Stimulated activated CD8-positive, alpha-beta memory T cell treated with anti-CD3 and anti-CD28 coated beads, Interleukin-15, amount 100 ng/mL, for 48 hours (primary cell): ENCODE data around the gene TSPAN18.

ENCODE experiments used
- DNase-seq, 2 donors: peaks; one replicate each; pipeline ENCODE4 v3.0.0-alpha.2; 2020; ENCODE audit warnings: low read depth in 2 of 2

Gene TSPAN18

GRCh38 chr11:44711113-44711786 is 15.5 kb upstream of the TSPAN18 start:
- DNase-seq, result no peak

- no peak for DNase-seq
Observed at GRCh38 chr11:44711787-44712608, 14.8 kb upstream of the TSPAN18 start.

GRCh38 chr11:44713022-44713421 is 13.7 kb upstream of the TSPAN18 start:
- DNase-seq, result no peak

- DNase-seq, result no peak
Observed at GRCh38 chr11:44716256-44716655, 10.5 kb upstream of the TSPAN18 start.

- DNase-seq, result no peak
Observed at GRCh38 chr11:44718057-44718456, 8.7 kb upstream of the TSPAN18 start.

GRCh38 chr11:44718612-44719390 is 8.0 kb upstream of the TSPAN18 start:
- no peak for DNase-seq

- DNase-seq, result no peak
Observed at GRCh38 chr11:44725016-44725685, 1.6 kb upstream of the TSPAN18 start.

GRCh38 chr11:44725757-44726282 is 942 bp upstream of the TSPAN18 start:
- DNase-seq, result no peak

- no peak for DNase-seq
Observed at GRCh38 chr11:44727114-44727372, 281 bp downstream of the TSPAN18 start.

GRCh38 chr11:44727373-44728287 is 868 bp downstream of the TSPAN18 start:
- DNase-seq, result peak; percentile 67 to 73

- no peak for DNase-seq
Observed at GRCh38 chr11:44728491-44728910, 1.7 kb downstream of the TSPAN18 start.

- no peak for DNase-seq
Observed at GRCh38 chr11:44729063-44729462, 2.3 kb downstream of the TSPAN18 start.

- no peak for DNase-seq
Observed at GRCh38 chr11:44729713-44730112, 3.0 kb downstream of the TSPAN18 start.

GRCh38 chr11:44730775-44731174 is 4.0 kb downstream of the TSPAN18 start:
- no peak for DNase-seq

- no peak for DNase-seq
Observed at GRCh38 chr11:44731685-44732430, 5.1 kb downstream of the TSPAN18 start.

GRCh38 chr11:44732564-44732963 is 5.8 kb downstream of the TSPAN18 start:
- DNase-seq, result no peak

- DNase-seq, result no peak
Observed at GRCh38 chr11:44733877-44734276, 7.1 kb downstream of the TSPAN18 start.

GRCh38 chr11:44734843-44735381 is 8.2 kb downstream of the TSPAN18 start:
- no peak for DNase-seq

- no peak for DNase-seq
Observed at GRCh38 chr11:44736791-44737190, 10.0 kb downstream of the TSPAN18 start.
